SU-DHL-6 (cell line): ENCODE data around the gene FMO4.

Source experiments
- EZH2phosphoT487 ChIP-seq: fragments of 200-600 bp; sonication (generic), shearing (Covaris generic); conservative IDR thresholded peaks from 2 replicates; pipeline ENCODE4 v1.6.1; 2018; ENCODE audit warnings: mild to moderate bottlenecking, antibody characterized with exemption, low read length, moderate library complexity, mixed read lengths
- TF ChIP-seq, protein P1 (sequence below): fragments of 200-600 bp; sonication (generic); IDR thresholded peaks from one replicate; pipeline ENCODE4 v1.5.1; 2017; ENCODE audit warnings: antibody characterized with exemption, mild to moderate bottlenecking, low read length, moderate library complexity; ENCODE audit not compliant: insufficient read depth, poor library complexity, severe bottlenecking

GRCh38 chr1:171372418-171373084 is 58.6 kb downstream of the FMO4 start:
- TF ChIP-seq, protein P1, sequence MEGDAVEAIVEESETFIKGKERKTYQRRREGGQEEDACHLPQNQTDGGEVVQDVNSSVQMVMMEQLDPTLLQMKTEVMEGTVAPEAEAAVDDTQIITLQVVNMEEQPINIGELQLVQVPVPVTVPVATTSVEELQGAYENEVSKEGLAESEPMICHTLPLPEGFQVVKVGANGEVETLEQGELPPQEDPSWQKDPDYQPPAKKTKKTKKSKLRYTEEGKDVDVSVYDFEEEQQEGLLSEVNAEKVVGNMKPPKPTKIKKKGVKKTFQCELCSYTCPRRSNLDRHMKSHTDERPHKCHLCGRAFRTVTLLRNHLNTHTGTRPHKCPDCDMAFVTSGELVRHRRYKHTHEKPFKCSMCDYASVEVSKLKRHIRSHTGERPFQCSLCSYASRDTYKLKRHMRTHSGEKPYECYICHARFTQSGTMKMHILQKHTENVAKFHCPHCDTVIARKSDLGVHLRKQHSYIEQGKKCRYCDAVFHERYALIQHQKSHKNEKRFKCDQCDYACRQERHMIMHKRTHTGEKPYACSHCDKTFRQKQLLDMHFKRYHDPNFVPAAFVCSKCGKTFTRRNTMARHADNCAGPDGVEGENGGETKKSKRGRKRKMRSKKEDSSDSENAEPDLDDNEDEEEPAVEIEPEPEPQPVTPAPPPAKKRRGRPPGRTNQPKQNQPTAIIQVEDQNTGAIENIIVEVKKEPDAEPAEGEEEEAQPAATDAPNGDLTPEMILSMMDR, result no peak
- TF ChIP-seq EZH2phosphoT487, result no peak
